SK-N-MC (cell line): ENCODE data around the gene SLC44A1.

Experiments
- DNase-seq: peaks from one replicate; pipeline ENCODE4 v3.0.0-alpha.2; 2011; ENCODE audit warnings: low read depth, low spot score
- H3K27ac ChIP-seq: fragments of 200-600 bp; sonication (generic); 2 replicates; pipeline ENCODE4 v1.5.1; 2016; ENCODE audit warnings: mixed run types
- H3K36me3 ChIP-seq: fragments of 200-600 bp; sonication (generic); 2 replicates; pipeline ENCODE4 v1.6.1; 2017; ENCODE audit warnings: antibody characterized with exemption, low read length, mixed read lengths; ENCODE audit not compliant: insufficient read depth
- H3K4me3 ChIP-seq: fragments of 200-600 bp; sonication (generic); 2 replicates; pipeline ENCODE4 v1.5.1; 2016
- H3K9ac ChIP-seq: fragments of 200-600 bp; sonication (generic); 2 replicates; pipeline ENCODE4 v1.8.0; 2017; ENCODE audit warnings: mixed run types, mixed read lengths; ENCODE audit not compliant: insufficient read length
- H3K9me3 ChIP-seq: fragments of 200-600 bp; sonication (generic); 2 replicates; pipeline ENCODE4 v1.6.1; 2017; ENCODE audit warnings: low read depth, mild to moderate bottlenecking, antibody characterized with exemption, low read length, moderate library complexity, mixed read lengths
- EZH2 ChIP-seq: fragments of 200-600 bp; sonication (generic); IDR thresholded peaks from one replicate; pipeline ENCODE4 v1.6.1; 2017; ENCODE audit warnings: antibody characterized with exemption
- FOXP2 ChIP-seq: optimal IDR thresholded peaks from 2 replicates; pipeline ENCODE3; 2011; ENCODE audit warnings: mild to moderate bottlenecking, moderate library complexity; ENCODE audit not compliant: insufficient read depth; ENCODE audit errors: extremely low read length, control extremely low read depth
- POLR2AphosphoS5 ChIP-seq: IDR thresholded peaks from 2 replicates; pipeline ENCODE4 v1.6.1; 2012; ENCODE audit warnings: mild to moderate bottlenecking, low read depth, low read length, borderline replicate concordance

Gene SLC44A1

GRCh38 chr9:105426657-105427056, 182.2 kb downstream of the SLC44A1 start:
- no peak overlapping the region for H3K4me3 ChIP-seq
- H3K27ac ChIP-seq, result no peak overlapping the region
- H3K36me3 ChIP-seq, result no peaks in the 10 kb centered on the region
- H3K9me3 ChIP-seq, result no peaks in the 10 kb centered on the region
- no peak overlapping the region for H3K9ac ChIP-seq
- no peak for TF ChIP-seq FOXP2
- TF ChIP-seq POLR2AphosphoS5, result no peak
- no peak for TF ChIP-seq EZH2
- DNase-seq, result no peak

- Histone ChIP-seq H3K9ac (no peak overlapping the region), H3K4me3 (no peak overlapping the region), H3K27ac (no peak overlapping the region), H3K36me3 (no peaks in the 10 kb centered on the region), H3K9me3 (no peaks in the 10 kb centered on the region)
- no peak for DNase-seq
- no peak for TF ChIP-seq FOXP2
- no peak for TF ChIP-seq EZH2
- no peak for TF ChIP-seq POLR2AphosphoS5
These were observed 187.2 kb downstream of the SLC44A1 start for GRCh38 chr9:105431424-105432246.

- H3K9me3 ChIP-seq, result no peaks in the 10 kb centered on the region
- no peak overlapping the region for H3K27ac ChIP-seq
- no peak overlapping the region for H3K9ac ChIP-seq
- no peak for DNase-seq
- TF ChIP-seq EZH2 (no peak), POLR2AphosphoS5 (no peak), FOXP2 (no peak)
- H3K36me3 ChIP-seq, result no peaks in the 10 kb centered on the region
- no peak overlapping the region for H3K4me3 ChIP-seq
These were observed 187.9 kb downstream of the SLC44A1 start for GRCh38 chr9:105432247-105432842.

GRCh38 chr9:105435453-105435852, 191.0 kb downstream of the SLC44A1 start:
- Histone ChIP-seq H3K27ac (no peak overlapping the region), H3K36me3 (no peaks in the 10 kb centered on the region), H3K9me3 (no peaks in the 10 kb centered on the region), H3K4me3 (no peak overlapping the region), H3K9ac (no peak overlapping the region)
- DNase-seq, result no peak
- TF ChIP-seq EZH2 (no peak), FOXP2 (no peak), POLR2AphosphoS5 (no peak)

- H3K4me3 ChIP-seq, result no peak overlapping the region
- no peaks in the 10 kb centered on the region for H3K36me3 ChIP-seq
- no peaks in the 10 kb centered on the region for H3K9me3 ChIP-seq
- TF ChIP-seq FOXP2, result no peak
- TF ChIP-seq EZH2, result no peak
- no peak for TF ChIP-seq POLR2AphosphoS5
- H3K27ac ChIP-seq, result no peak overlapping the region
- DNase-seq, result no peak
- H3K9ac ChIP-seq, result no peak overlapping the region
These were observed 192.3 kb downstream of the SLC44A1 start for GRCh38 chr9:105436783-105437182.

GRCh38 chr9:105437704-105438103, 193.3 kb downstream of the SLC44A1 start:
- H3K9ac ChIP-seq, result no peak overlapping the region
- TF ChIP-seq EZH2 (no peak), FOXP2 (no peak), POLR2AphosphoS5 (no peak)

GRCh38 chr9:105438141-105438806, 193.8 kb downstream of the SLC44A1 start:
- no peak for DNase-seq

More at GRCh38 chr9:105437704-105438103, 193.3 kb downstream of the SLC44A1 start:
- Histone ChIP-seq H3K9me3 (no peaks in the 10 kb centered on the region), H3K36me3 (no peaks in the 10 kb centered on the region), H3K4me3 (no peak overlapping the region), H3K27ac (no peak overlapping the region)
- no peak for DNase-seq

GRCh38 chr9:105439428-105439827, 195.0 kb downstream of the SLC44A1 start:
- no peak overlapping the region for H3K9ac ChIP-seq
- H3K4me3 ChIP-seq, result no peak overlapping the region
- TF ChIP-seq POLR2AphosphoS5, result no peak
- no peak for TF ChIP-seq FOXP2
- no peak for TF ChIP-seq EZH2
- H3K9me3 ChIP-seq, result no peaks in the 10 kb centered on the region
- H3K27ac ChIP-seq, result no peak overlapping the region
- DNase-seq, result no peak
- H3K36me3 ChIP-seq, result no peaks in the 10 kb centered on the region

More at GRCh38 chr9:105438141-105438806, 193.8 kb downstream of the SLC44A1 start:
- TF ChIP-seq POLR2AphosphoS5 (no peak), EZH2 (no peak), FOXP2 (no peak)
- Histone ChIP-seq H3K36me3 (no peaks in the 10 kb centered on the region), H3K4me3 (no peak overlapping the region), H3K9ac (no peak overlapping the region), H3K9me3 (no peaks in the 10 kb centered on the region), H3K27ac (no peak overlapping the region)
